ENCODE results near the gene UST. TPM values are rescaled to one million over a fixed set of nuclear protein-coding genes. Genes with fewer than 3 reads are reported as not detected.

Gene UST
- total RNA-seq, 1 experiment from 2014 or later = 3.9 TPM

DNA sequence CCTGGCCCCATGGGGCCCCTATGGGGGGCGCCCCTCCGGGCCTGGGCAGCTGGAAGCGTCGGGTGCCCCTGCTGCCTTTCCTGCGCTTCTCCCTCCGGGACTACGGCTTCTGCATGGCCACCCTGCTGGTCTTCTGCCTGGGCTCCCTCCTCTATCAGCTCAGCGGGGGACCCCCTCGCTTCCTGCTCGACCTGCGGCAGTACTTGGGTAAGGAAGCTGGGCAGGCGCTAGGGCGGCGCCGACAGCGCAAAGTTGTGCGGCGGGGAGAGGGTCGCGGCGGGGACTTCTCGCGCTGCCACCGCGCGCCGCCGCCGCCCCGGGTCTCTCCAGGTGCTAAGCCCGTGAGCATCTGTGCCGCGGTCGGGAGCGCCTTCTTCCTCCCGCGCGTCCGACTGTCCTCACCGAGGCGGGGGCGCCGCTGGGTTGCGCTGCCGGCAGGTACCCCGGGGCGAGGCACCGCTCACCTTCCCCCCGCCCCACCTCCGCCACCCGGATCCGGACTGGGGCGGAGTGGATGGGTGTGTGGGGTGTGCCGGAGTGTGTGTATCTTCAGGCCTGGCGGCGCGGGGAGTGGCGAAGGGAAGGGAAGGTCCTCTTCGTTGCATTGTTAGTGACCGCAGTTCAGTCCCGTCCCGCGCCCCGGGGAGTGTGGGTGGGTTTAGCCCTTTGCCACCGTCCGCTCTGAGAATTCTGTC is 788 bp downstream of the UST start:
- CTCF ChIA-PET = interaction anchor here (0.5 to 0.6 kb wide), 3 partner anchors 11 to 443 kb away, joined by 3 to 11 read pairs (median 4); no protein-coding TSS in a partner anchor
- H3K4me2 ChIP-seq (ENCODE audit: low read length) = peak overlapping the region; percentile 99
- peak; percentile 61 for ATAC-seq

DNA sequence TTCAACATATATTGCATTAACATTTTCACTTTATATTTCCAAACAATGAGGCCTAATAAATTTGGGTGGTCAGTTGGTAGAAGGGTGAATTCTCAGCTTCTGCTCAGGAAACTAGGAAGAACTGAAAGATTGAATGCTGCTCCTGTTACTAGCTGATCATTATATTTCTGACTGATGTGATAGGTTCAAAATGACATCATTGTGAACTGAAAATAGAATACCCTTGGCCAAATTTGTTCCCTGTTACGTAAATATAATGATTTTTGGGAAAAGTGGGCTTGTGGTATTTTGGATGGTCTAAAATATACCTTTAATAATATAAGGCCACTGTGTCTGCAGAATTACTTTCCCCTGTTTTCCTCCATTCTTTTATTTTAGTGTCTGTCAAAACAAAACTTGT is 2.8 kb downstream of the UST start:
- no peaks in the 10 kb centered on the region for H3K9me2 ChIP-seq (replicated peaks; ENCODE audit: low read length)
- no peaks in the 10 kb centered on the region; the same call in 1 of the 2 replicates for H3K36me3 ChIP-seq (ENCODE audit: low read depth, low read length)
- H3K4me3 ChIP-seq (ENCODE audit: low read length) = no peak overlapping the region
- DNase-seq (no peak), ATAC-seq (no peak)
- H3K9me3 ChIP-seq (ENCODE audit: low read length) = no peaks in the 10 kb centered on the region
- CTCF ChIA-PET = no interaction called here
- BruUV-seq (replicated peaks) = no TSS peak
- TF ChIP-seq EZH2phosphoT487 (IDR thresholded peaks at IDR 0.05; ENCODE audit: borderline replicate concordance, low read length) = no peak
- TF ChIP-seq, protein P1, sequence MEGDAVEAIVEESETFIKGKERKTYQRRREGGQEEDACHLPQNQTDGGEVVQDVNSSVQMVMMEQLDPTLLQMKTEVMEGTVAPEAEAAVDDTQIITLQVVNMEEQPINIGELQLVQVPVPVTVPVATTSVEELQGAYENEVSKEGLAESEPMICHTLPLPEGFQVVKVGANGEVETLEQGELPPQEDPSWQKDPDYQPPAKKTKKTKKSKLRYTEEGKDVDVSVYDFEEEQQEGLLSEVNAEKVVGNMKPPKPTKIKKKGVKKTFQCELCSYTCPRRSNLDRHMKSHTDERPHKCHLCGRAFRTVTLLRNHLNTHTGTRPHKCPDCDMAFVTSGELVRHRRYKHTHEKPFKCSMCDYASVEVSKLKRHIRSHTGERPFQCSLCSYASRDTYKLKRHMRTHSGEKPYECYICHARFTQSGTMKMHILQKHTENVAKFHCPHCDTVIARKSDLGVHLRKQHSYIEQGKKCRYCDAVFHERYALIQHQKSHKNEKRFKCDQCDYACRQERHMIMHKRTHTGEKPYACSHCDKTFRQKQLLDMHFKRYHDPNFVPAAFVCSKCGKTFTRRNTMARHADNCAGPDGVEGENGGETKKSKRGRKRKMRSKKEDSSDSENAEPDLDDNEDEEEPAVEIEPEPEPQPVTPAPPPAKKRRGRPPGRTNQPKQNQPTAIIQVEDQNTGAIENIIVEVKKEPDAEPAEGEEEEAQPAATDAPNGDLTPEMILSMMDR (conservative IDR thresholded peaks at IDR 0.05; ENCODE audit: low read depth, low read length) = no peak
- no peak for TF ChIP-seq EZH2 (IDR thresholded peaks at IDR 0.05; ENCODE audit: low read length, unreplicated experiment)
- H3K4me1 ChIP-seq (ENCODE audit: insufficient read depth, low read length) = peaks cover 7% of the 10 kb centered on the region; the same call in 1 of the 2 replicates
- intact Hi-C loops (cut with micrococcal nuclease) = loop anchor here (5.0 kb wide), 1 partner anchor 683 kb away; no protein-coding TSS in a partner anchor
- H3K4me2 ChIP-seq (ENCODE audit: low read length) = no peak overlapping the region
- POLR2A ChIA-PET (ENCODE audit: unreplicated experiment) = no interaction called here
- H4K20me1 ChIP-seq (ENCODE audit: low read length) = no peaks in the 10 kb centered on the region
- no peak overlapping the region for H2AFZ ChIP-seq (ENCODE audit: low read length)
- no peaks in the 10 kb centered on the region for H3F3A ChIP-seq (ENCODE audit: low read length, unreplicated experiment)
- peaks cover 14% of the 10 kb centered on the region; the same call in 1 of the 2 replicates for H3K79me2 ChIP-seq (ENCODE audit: low read length)
- H3K9ac ChIP-seq (ENCODE audit: low read length) = no peak overlapping the region
- no peak overlapping the region for H3K27ac ChIP-seq (ENCODE audit: low read length)
- H3K27me3 ChIP-seq (ENCODE audit: low read length) = no peaks in the 10 kb centered on the region

More for the DNA sequence above, 788 bp downstream of the UST start:
- TF ChIP-seq EZH2 (IDR thresholded peaks at IDR 0.05; ENCODE audit: low read length, unreplicated experiment) = no peak
- TF ChIP-seq, protein P1 (conservative IDR thresholded peaks at IDR 0.05; ENCODE audit: low read depth, low read length) = no peak
- TF ChIP-seq EZH2phosphoT487 (IDR thresholded peaks at IDR 0.05; ENCODE audit: borderline replicate concordance, low read length) = no peak
- H3K27ac ChIP-seq (ENCODE audit: low read length) = no peak overlapping the region
- no peaks in the 10 kb centered on the region for H3K27me3 ChIP-seq (ENCODE audit: low read length)
- peak; percentile 40 for DNase-seq
- no peaks in the 10 kb centered on the region for H4K20me1 ChIP-seq (ENCODE audit: low read length)
- H3F3A ChIP-seq (ENCODE audit: low read length, unreplicated experiment) = no peaks in the 10 kb centered on the region
- H3K36me3 ChIP-seq (ENCODE audit: low read depth, low read length) = no peaks in the 10 kb centered on the region; the same call in 1 of the 2 replicates
- no peaks in the 10 kb centered on the region for H3K9me2 ChIP-seq (replicated peaks; ENCODE audit: low read length)
- peak overlapping the region; percentile 86 for H2AFZ ChIP-seq (ENCODE audit: low read length)
- peak overlapping the region; percentile 88 for H3K4me3 ChIP-seq (ENCODE audit: low read length)
- H3K9me3 ChIP-seq (ENCODE audit: low read length) = no peaks in the 10 kb centered on the region
- POLR2A ChIA-PET (ENCODE audit: unreplicated experiment) = interaction anchor here (0.6 kb wide), 1 partner anchor 113 kb away, joined by 3 read pairs; no protein-coding TSS in a partner anchor
- H3K4me1 ChIP-seq (ENCODE audit: insufficient read depth, low read length) = peaks cover 7% of the 10 kb centered on the region; the same call in 1 of the 2 replicates
- intact Hi-C loops (cut with micrococcal nuclease) = loop anchor here (2.0 to 5.0 kb wide), 3 partner anchors 121 to 685 kb away; no protein-coding TSS in a partner anchor
- H3K9ac ChIP-seq (ENCODE audit: low read length) = peak overlapping the region; percentile 44; the same call in 1 of the 2 replicates
- BruUV-seq (replicated peaks) = no TSS peak
- H3K79me2 ChIP-seq (ENCODE audit: low read length) = peaks cover 14% of the 10 kb centered on the region; the same call in 1 of the 2 replicates
